IMR-90 (cell line): ENCODE measurements around the gene AGAP1. TPM values are rescaled to one million over a fixed set of nuclear protein-coding genes. Genes with fewer than 3 reads are reported as not detected.

Source experiments
- ATAC-seq: fragments of 200-7000 bp; cut with Tn5 transposase; 2 replicates; pipeline ENCODE4 v1.9.1; 2020; ENCODE audit warnings: low read depth, mild to moderate bottlenecking, moderate library complexity
- BruUV-seq: library from RNA; stranded (reverse); fragments of 400-500 nt; replicated peaks from 2 replicates; lab custom pipeline; 2021; lab: Mats Ljungman, UMichigan
- CTCF ChIA-PET: fragments of 300-600 bp; formaldehyde crosslinking; extraction: SDS; loops from one replicate; lab custom pipeline; 2021; ENCODE audit warnings: antibody characterized with exemption; lab: Yijun Ruan, JAX
- POLR2A ChIA-PET: fragments of 300-600 bp; sonication (Branson Sonifier 250); formaldehyde crosslinking; loops from one replicate; lab custom pipeline; 2022; ENCODE audit warnings: antibody characterized with exemption; ENCODE audit not compliant: unreplicated experiment; lab: Charles Lee
- DNase-seq: peaks from one replicate; pipeline ENCODE4 v3.0.0; 2013
- H2AFZ ChIP-seq: replicated peaks from 2 replicates; pipeline ENCODE3; 2013; ENCODE audit warnings: low read length, mild to moderate bottlenecking; ENCODE audit not compliant: poor library complexity
- H2AK5ac ChIP-seq: 2 replicates; pipeline ENCODE4 v1.6.1; 2013; ENCODE audit warnings: low read depth, low read length, inconsistent platforms
- H2AK9ac ChIP-seq: replicated peaks from 2 replicates; pipeline ENCODE3; 2013; ENCODE audit warnings: mild to moderate bottlenecking, low read depth, low read length, moderate library complexity; ENCODE audit not compliant: poor library complexity
- H2BK120ac ChIP-seq: 2 replicates; pipeline ENCODE4 v1.6.1; 2013; ENCODE audit warnings: low read depth, low read length, inconsistent platforms
- H2BK15ac ChIP-seq: 3 replicates; pipeline ENCODE4 v1.6.1; 2013; ENCODE audit warnings: low read depth, low read length, inconsistent platforms
- H2BK20ac ChIP-seq: 2 replicates; pipeline ENCODE4 v1.6.1; 2013; ENCODE audit warnings: low read depth, mild to moderate bottlenecking, inconsistent platforms, low read length, moderate library complexity
- H2BK5ac ChIP-seq: 2 replicates; pipeline ENCODE4 v1.6.1; 2013; ENCODE audit warnings: mild to moderate bottlenecking, low read depth, low read length, inconsistent platforms; ENCODE audit not compliant: poor library complexity, severe bottlenecking
- H3K14ac ChIP-seq: replicated peaks from 2 replicates; pipeline ENCODE4 v1.6.1; 2013; ENCODE audit warnings: low read depth, low read length, inconsistent platforms
- H3K18ac ChIP-seq: 2 replicates; pipeline ENCODE4 v1.6.1; 2013; ENCODE audit warnings: low read depth, low read length, control low read depth
- H3K23ac ChIP-seq: 2 replicates; pipeline ENCODE4 v1.6.1; 2013; ENCODE audit warnings: low read depth, low read length, inconsistent platforms
- H3K27ac ChIP-seq: 2 replicates; pipeline ENCODE4 v1.5.1; 2013; ENCODE audit warnings: mild to moderate bottlenecking, control low read depth, low read length; ENCODE audit not compliant: insufficient read depth
- H3K27me3 ChIP-seq: 2 replicates; pipeline ENCODE4 v1.6.1; 2013; ENCODE audit warnings: low read length; ENCODE audit not compliant: control insufficient read depth, insufficient read depth
- H3K36me3 ChIP-seq: 2 replicates; pipeline ENCODE4 v1.6.1; 2013; ENCODE audit warnings: low read length, mixed read lengths; ENCODE audit not compliant: control insufficient read depth, insufficient read depth
- H3K4ac ChIP-seq: 2 replicates; pipeline ENCODE4 v1.6.1; 2013; ENCODE audit warnings: low read depth, low read length, inconsistent platforms
- H3K4me1 ChIP-seq: 2 replicates; pipeline ENCODE4 v1.6.1; 2013; ENCODE audit warnings: low read length, mixed read lengths; ENCODE audit not compliant: control insufficient read depth, insufficient read depth
- H3K4me2 ChIP-seq: 2 replicates; pipeline ENCODE4 v1.6.1; 2013; ENCODE audit warnings: low read depth, mild to moderate bottlenecking, control low read depth, low read length, moderate library complexity
- H3K4me3 ChIP-seq: 2 replicates; pipeline ENCODE4 v1.5.1; 2013; ENCODE audit warnings: low read depth, mild to moderate bottlenecking, control low read depth, low read length, moderate library complexity; ENCODE audit not compliant: insufficient read depth
- H3K56ac ChIP-seq: 2 replicates; pipeline ENCODE4 v1.6.1; 2013; ENCODE audit warnings: low read length, inconsistent platforms; ENCODE audit not compliant: insufficient read depth; ENCODE audit errors: extremely low read depth
- H3K79me1 ChIP-seq, 2 experiments: 2 replicates each; pipeline ENCODE4 v1.6.1; 2013; ENCODE audit warnings: low read length in 2 of 2, inconsistent platforms in 1 of 2, low read depth in 1 of 2
- H3K9ac ChIP-seq: 2 replicates; pipeline ENCODE4 v1.6.1; 2013; ENCODE audit warnings: low read depth, low read length, control low read depth
- H3K9me1 ChIP-seq: 2 replicates; pipeline ENCODE4 v1.6.1; 2013; ENCODE audit warnings: low read length, inconsistent platforms; ENCODE audit not compliant: insufficient read depth
- H3K9me3 ChIP-seq: 2 replicates; pipeline ENCODE4 v1.6.1; 2013; ENCODE audit warnings: low read length; ENCODE audit not compliant: control insufficient read depth, insufficient read depth
- H4K20me1 ChIP-seq: 2 replicates; pipeline ENCODE4 v1.6.1; 2013; ENCODE audit warnings: low read length, inconsistent platforms; ENCODE audit not compliant: insufficient read depth
- H4K5ac ChIP-seq: 2 replicates; pipeline ENCODE4 v1.6.1; 2013; ENCODE audit warnings: mild to moderate bottlenecking, low read depth, low read length, control low read depth
- H4K8ac ChIP-seq, 2 experiments: 2 replicates each; pipeline ENCODE4 v1.6.1; 2013; ENCODE audit warnings: low read depth in 2 of 2, low read length in 2 of 2, control low read depth in 1 of 2, inconsistent platforms in 1 of 2
- H4K91ac ChIP-seq: 2 replicates; pipeline ENCODE4 v1.6.1; 2013; ENCODE audit warnings: low read depth, low read length, inconsistent platforms; ENCODE audit not compliant: insufficient read depth
- BHLHE40 ChIP-seq: fragments of 150-350 bp; IDR thresholded peaks from 2 replicates; pipeline ENCODE4 v1.6.1; 2016; ENCODE audit warnings: mild to moderate bottlenecking, low read depth, low read length
- CEBPB ChIP-seq: IDR thresholded peaks from 2 replicates; pipeline ENCODE4 v1.6.1; 2012; ENCODE audit warnings: low read depth, low read length, improper control_type of control experiment
- CHD1 ChIP-seq: IDR thresholded peaks from 2 replicates; pipeline ENCODE4 v1.6.1; 2012; ENCODE audit warnings: low read depth, low read length, improper control_type of control experiment
- FOS ChIP-seq: fragments of 150-350 bp; IDR thresholded peaks from 2 replicates; pipeline ENCODE4 v1.6.1; 2016; ENCODE audit warnings: low read depth, low read length
- MAFK ChIP-seq: IDR thresholded peaks from 2 replicates; pipeline ENCODE4 v1.6.1; 2012; ENCODE audit warnings: low read depth, low read length, improper control_type of control experiment
- MAZ ChIP-seq: IDR thresholded peaks from 2 replicates; pipeline ENCODE4 v1.6.1; 2012; ENCODE audit warnings: low read depth, mild to moderate bottlenecking, low read length, improper control_type of control experiment, moderate library complexity, borderline replicate concordance
- MXI1 ChIP-seq: IDR thresholded peaks from 2 replicates; pipeline ENCODE4 v1.6.1; 2012; ENCODE audit warnings: low read depth, mild to moderate bottlenecking, low read length, moderate library complexity, borderline replicate concordance
- NFE2L2 ChIP-seq: fragments of 150-350 bp; IDR thresholded peaks from 2 replicates; pipeline ENCODE4 v1.6.1; 2016; ENCODE audit warnings: low read depth, mild to moderate bottlenecking, low read length
- POLR2A ChIP-seq: IDR thresholded peaks from 2 replicates; pipeline ENCODE4 v1.6.1; 2012; ENCODE audit warnings: mild to moderate bottlenecking, low read depth, low read length
- RAD21 ChIP-seq: IDR thresholded peaks from 2 replicates; pipeline ENCODE4 v1.6.1; 2012; ENCODE audit warnings: low read length, improper control_type of control experiment
- RCOR1 ChIP-seq: IDR thresholded peaks from 2 replicates; pipeline ENCODE4 v1.6.1; 2012; ENCODE audit warnings: mild to moderate bottlenecking, low read length, improper control_type of control experiment; ENCODE audit not compliant: insufficient replicate concordance
- RFX5 ChIP-seq: IDR thresholded peaks from 2 replicates; pipeline ENCODE4 v1.8.0; 2012; ENCODE audit warnings: low read depth, mild to moderate bottlenecking, low read length, moderate library complexity
- SMC3 ChIP-seq: fragments of 150-350 bp; IDR thresholded peaks from 2 replicates; pipeline ENCODE4 v1.6.1; 2016; ENCODE audit warnings: low read depth, mild to moderate bottlenecking, antibody characterized with exemption, low read length, moderate library complexity
- WGBS, 2 experiments: methylation state at CpG; one replicate each; pipeline versions ENCODE4 v1.1.5 to v1.1.7; 2013; ENCODE audit warnings: missing lambda C conversion rate in 2 of 2; ENCODE audit not compliant: insufficient read length in 1 of 2; ENCODE audit errors: extremely low coverage in 2 of 2; 5-methylcytosine and 5-hydroxymethylcytosine counted together
- dilution Hi-C: fragments of 300-500 bp; cut with HindIII; formaldehyde crosslinking; loops from one replicate; pipeline ENCODE4 v1.14.3; 2018; ENCODE audit warnings: low sequenced_read_pairs; ENCODE audit not compliant: unreplicated experiment
- in situ Hi-C: fragments of 300-500 bp; cut with MboI; formaldehyde crosslinking; loops from 3 replicates; pipeline ENCODE4 v1.14.3; 2019; ENCODE audit warnings: low sequenced_read_pairs, inconsistent platforms, mixed read lengths
- intact Hi-C: fragments of 100-400 bp; cut with micrococcal nuclease; formaldehyde crosslinking; loops from 2 replicates; pipeline ENCODE4 v1.10.0; 2022
- polyA plus RNA-seq, 3 experiments: library from polyadenylated mRNA; depleted of rRNA; stranded (reverse); fragments of >200 nt; gene quantifications; 2 replicates each; pipeline ENCODE4 v1.2.3, GENCODE V29; 2012; ENCODE audit warnings: low replicate concordance in 1 of 3
- total RNA-seq: library from RNA; depleted of rRNA; stranded (reverse); fragments of >200 nt; gene quantifications from 2 replicates; pipeline ENCODE4 v1.2.3, GENCODE V29; 2012
- TF ChIP-seq, protein P1 (sequence below): conservative IDR thresholded peaks from 2 replicates; pipeline ENCODE4 v1.5.1; 2012; ENCODE audit warnings: mild to moderate bottlenecking, low read depth, low read length, improper control_type of control experiment
- TF ChIP-seq, protein P2 (sequence below): fragments of 150-350 bp; IDR thresholded peaks from 2 replicates; pipeline ENCODE4 v1.6.1; 2017; ENCODE audit warnings: mild to moderate bottlenecking, antibody characterized with exemption, low read length, low read depth
- TF ChIP-seq, protein P3 (sequence below): fragments of 150-350 bp; IDR thresholded peaks from 2 replicates; pipeline ENCODE4 v1.6.1; 2016; ENCODE audit warnings: low read depth, mild to moderate bottlenecking, low read length, moderate library complexity, borderline replicate concordance

The AGAP1 gene
- total and polyA plus RNA-seq, 2 of the 4 experiments (the other 2 are of a cell fraction) = 15.1 to 16.4 TPM

DNA sequence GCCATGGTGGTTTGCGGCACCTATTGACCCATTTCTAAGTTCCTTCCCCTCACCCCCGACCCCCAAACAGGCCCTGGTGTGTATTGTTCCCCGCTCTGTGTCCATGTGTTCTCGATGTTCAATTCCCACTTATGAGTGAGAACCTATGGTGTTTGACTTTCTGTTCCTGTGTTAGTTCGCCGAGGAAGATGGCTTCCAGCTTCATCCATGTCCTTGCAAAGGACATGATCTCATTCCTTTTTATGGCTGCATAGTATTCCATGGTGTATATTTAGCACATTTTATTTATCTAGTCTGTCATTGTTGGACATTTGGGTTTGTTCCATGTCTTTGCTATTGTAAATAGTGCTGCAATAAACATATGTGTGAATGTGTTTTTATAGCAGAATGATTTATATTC lies 490.7 kb downstream of the AGAP1 start:
- intact Hi-C loops (no loop called here), dilution Hi-C loops (no loop called here), in situ Hi-C loops (no loop called here)
- Histone ChIP-seq H3K18ac (no peak overlapping the region), H2AK5ac (no peak overlapping the region), H3K9me3 (no peaks in the 10 kb centered on the region), H3K79me1 (peaks cover 0 to 4% of the 10 kb centered on the region in 2 experiments; a peak in 1 of 4 replicates), H2BK15ac (no peak overlapping the region), H2BK120ac (no peak overlapping the region), H3K23ac (no peak overlapping the region), H3K36me3 (no peaks in the 10 kb centered on the region), H2AK9ac (no peak overlapping the region), H2BK20ac (no peak overlapping the region), H3K4ac (no peak overlapping the region), H4K91ac (no peak overlapping the region), H3K27ac (no peak overlapping the region), H3K56ac (no peak overlapping the region), H3K9ac (no peak overlapping the region), H3K9me1 (no peaks in the 10 kb centered on the region; the same call in 1 of the 2 replicates), H2AFZ (no peak overlapping the region), H4K5ac (no peak overlapping the region), H3K27me3 (no peaks in the 10 kb centered on the region), H2BK5ac (no peak overlapping the region), H3K4me1 (no peaks in the 10 kb centered on the region), H4K8ac (no peak overlapping the region), H3K4me2 (no peak overlapping the region), H4K20me1 (0 out of 2 replicates have a peak, but pooled peaks cover 2% of the 10 kb centered on the region), H3K14ac (no peak overlapping the region), H3K4me3 (no peak overlapping the region)
- TF ChIP-seq FOS (no peak), CHD1 (no peak), NFE2L2 (no peak), RCOR1 (no peak), RAD21 (no peak), MAZ (no peak), MXI1 (no peak), RFX5 (no peak), MAFK (no peak), CEBPB (no peak), SMC3 (no peak), POLR2A (no peak), BHLHE40 (no peak)
- TF ChIP-seq, protein P1, sequence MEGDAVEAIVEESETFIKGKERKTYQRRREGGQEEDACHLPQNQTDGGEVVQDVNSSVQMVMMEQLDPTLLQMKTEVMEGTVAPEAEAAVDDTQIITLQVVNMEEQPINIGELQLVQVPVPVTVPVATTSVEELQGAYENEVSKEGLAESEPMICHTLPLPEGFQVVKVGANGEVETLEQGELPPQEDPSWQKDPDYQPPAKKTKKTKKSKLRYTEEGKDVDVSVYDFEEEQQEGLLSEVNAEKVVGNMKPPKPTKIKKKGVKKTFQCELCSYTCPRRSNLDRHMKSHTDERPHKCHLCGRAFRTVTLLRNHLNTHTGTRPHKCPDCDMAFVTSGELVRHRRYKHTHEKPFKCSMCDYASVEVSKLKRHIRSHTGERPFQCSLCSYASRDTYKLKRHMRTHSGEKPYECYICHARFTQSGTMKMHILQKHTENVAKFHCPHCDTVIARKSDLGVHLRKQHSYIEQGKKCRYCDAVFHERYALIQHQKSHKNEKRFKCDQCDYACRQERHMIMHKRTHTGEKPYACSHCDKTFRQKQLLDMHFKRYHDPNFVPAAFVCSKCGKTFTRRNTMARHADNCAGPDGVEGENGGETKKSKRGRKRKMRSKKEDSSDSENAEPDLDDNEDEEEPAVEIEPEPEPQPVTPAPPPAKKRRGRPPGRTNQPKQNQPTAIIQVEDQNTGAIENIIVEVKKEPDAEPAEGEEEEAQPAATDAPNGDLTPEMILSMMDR = no peak
- TF ChIP-seq, protein P2, sequence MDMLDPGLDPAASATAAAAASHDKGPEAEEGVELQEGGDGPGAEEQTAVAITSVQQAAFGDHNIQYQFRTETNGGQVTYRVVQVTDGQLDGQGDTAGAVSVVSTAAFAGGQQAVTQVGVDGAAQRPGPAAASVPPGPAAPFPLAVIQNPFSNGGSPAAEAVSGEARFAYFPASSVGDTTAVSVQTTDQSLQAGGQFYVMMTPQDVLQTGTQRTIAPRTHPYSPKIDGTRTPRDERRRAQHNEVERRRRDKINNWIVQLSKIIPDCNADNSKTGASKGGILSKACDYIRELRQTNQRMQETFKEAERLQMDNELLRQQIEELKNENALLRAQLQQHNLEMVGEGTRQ = no peak
- TF ChIP-seq, protein P3, sequence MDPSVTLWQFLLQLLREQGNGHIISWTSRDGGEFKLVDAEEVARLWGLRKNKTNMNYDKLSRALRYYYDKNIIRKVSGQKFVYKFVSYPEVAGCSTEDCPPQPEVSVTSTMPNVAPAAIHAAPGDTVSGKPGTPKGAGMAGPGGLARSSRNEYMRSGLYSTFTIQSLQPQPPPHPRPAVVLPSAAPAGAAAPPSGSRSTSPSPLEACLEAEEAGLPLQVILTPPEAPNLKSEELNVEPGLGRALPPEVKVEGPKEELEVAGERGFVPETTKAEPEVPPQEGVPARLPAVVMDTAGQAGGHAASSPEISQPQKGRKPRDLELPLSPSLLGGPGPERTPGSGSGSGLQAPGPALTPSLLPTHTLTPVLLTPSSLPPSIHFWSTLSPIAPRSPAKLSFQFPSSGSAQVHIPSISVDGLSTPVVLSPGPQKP = no peak
- DNase-seq (no peak), ATAC-seq (no peak)
- ChIA-PET POLR2A (no interaction called here), CTCF (no interaction called here)
- BruUV-seq = no TSS peak
- WGBS, 2 experiments = no CpG with 5 or more reads among the region's 6 CpGs
